T-helper 1 cell treated with Interleukin-12 subunit alpha and Interleukin-12 subunit beta and Interleukin-4 antibody, amounts not matched to agents 30 μg/mL and 1 μg/mL, for 36 hours (primary cell): ENCODE measurements around the gene GTF2E1.
"Not testable (repeated sequence)": the region's sequence is repeated elsewhere in the genome, so short reads cannot be mapped to it uniquely, and the experiment has no call there.

ENCODE experiments used
- H3K27ac Mint-ChIP-seq: one replicate; pipeline ENCODE4 v1.8.0; 2021; ENCODE audit warnings: mild to moderate bottlenecking, mixed read lengths
- H3K27me3 Mint-ChIP-seq: one replicate; pipeline ENCODE4 v1.8.0; 2021; ENCODE audit warnings: low read depth, mixed read lengths
- H3K36me3 Mint-ChIP-seq: one replicate; pipeline ENCODE4 v1.8.0; 2021; ENCODE audit warnings: low read depth, mixed read lengths
- H3K4me1 Mint-ChIP-seq: one replicate; pipeline ENCODE4 v1.8.0; 2021; ENCODE audit warnings: low read depth, mixed read lengths
- H3K4me3 Mint-ChIP-seq: one replicate; pipeline ENCODE4 v1.8.0; 2021; ENCODE audit warnings: mild to moderate bottlenecking, moderate library complexity, mixed read lengths
- H3K9me3 Mint-ChIP-seq: one replicate; pipeline ENCODE4 v1.8.0; 2021; ENCODE audit warnings: mixed read lengths

Gene GTF2E1

DNA sequence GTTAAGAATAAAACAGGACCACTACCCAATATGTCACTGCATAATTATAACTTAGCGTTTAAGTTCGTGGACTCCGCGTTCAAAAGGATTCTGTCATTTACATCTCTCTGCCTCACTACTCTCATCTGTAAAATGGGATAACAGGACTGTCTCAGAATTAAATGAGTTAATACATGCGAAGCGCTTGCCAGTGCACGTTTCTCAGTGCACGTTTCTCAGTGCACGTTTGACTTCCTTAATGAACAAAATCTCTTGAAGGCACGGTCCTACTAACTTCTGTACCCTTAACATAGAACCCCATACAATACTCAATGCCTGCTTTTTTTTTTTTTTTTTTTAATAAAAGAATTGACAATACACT lies 727 bp upstream of the GTF2E1 start:
- Mint-ChIP-seq H3K4me3 (peak overlapping the region; percentile 89), H3K27ac (peak overlapping the region; percentile 96), H3K27me3 (no peaks in the 10 kb centered on the region), H3K9me3 (peaks cover 6% of the 10 kb centered on the region), H3K4me1 (peaks cover 24% of the 10 kb centered on the region), H3K36me3 (peaks cover 13% of the 10 kb centered on the region)

DNA sequence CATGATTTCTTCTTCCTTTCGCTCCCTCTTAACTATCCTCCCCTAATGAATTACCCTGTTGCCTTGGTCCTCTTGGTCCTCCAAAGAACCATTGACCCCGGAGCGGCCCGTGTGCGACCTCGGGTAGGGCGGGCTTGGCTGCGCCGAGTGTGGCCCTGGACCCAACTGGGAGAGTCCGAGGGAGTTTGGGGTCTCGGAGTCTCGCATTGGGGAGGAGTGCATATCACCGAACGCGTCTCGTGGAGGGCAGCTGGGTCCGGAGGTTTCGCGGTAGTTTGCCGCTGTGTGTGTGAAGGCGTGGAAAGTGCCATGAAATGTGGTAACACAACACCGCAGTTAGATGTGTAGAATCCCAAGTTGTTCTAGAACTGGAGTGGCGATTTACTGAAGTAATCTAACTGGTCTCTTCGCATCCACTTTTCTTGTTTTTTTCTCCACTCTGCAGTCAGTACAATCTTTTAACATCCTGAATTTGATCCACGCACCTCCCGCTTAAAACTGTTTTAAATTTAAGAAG lies 363 bp downstream of the GTF2E1 start:
- Mint-ChIP-seq H3K27me3 (no peaks in the 10 kb centered on the region), H3K4me1 (peaks cover 24% of the 10 kb centered on the region), H3K9me3 (no peaks in the 10 kb centered on the region), H3K36me3 (peaks cover 3% of the 10 kb centered on the region), H3K27ac (peak overlapping the region; percentile 96), H3K4me3 (peak overlapping the region; percentile 89)

DNA sequence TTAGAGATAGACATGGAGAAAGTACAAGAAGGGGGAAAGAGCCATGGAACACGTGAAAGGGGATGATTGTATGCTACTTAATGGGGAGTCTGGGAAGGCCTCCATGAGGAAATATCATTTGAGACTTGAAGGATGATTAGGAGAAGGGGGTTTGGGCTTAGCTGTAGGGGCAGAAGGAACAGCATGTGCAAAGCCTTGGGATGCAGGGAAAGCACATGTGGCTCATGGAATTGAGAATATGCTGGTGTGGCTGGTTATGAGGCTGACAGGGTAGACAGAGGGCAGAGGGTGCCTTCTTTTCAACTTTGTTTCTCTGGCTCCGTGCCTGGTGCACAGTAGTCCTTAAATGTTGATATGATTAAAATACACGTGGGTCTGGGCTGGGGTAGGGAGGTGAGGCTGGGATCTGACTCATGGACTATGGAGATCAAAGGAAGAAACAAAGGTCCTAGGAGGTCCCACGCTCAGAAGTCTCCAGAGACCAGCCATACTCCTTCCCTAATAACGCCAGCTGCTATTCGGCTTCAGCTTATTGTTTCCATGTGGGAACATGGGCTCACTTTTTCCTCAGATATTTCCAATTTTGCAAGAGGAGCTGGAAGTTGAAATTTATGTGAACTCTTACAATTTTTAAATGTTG lies 1.1 kb downstream of the GTF2E1 start:
- peak overlapping the region; percentile 89 for H3K4me3 Mint-ChIP-seq

DNA sequence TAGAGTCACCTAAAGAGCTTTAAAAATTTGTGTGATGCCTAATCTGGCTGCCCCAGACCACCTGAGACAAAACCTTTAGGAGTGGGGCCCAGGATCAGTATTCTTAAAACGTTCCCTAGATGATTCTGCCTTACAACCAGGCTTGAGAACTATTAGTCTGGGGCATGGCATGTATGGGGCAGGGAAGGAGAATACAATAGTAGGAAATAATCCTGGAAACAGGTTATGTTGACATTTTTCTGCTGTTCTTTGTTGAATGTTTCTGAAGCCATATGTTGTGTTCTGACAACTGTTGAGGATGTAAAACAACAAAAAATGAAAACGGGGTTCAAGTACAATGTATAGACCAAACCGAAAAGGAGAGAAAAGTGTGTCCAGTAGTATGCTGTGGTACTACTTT lies 2.9 kb downstream of the GTF2E1 start:
- H3K36me3 Mint-ChIP-seq: peaks cover 7% of the 10 kb centered on the region
- H3K4me1 Mint-ChIP-seq: peaks cover 25% of the 10 kb centered on the region
- no peak overlapping the region for H3K27ac Mint-ChIP-seq
- no peaks in the 10 kb centered on the region for H3K9me3 Mint-ChIP-seq
- no peaks in the 10 kb centered on the region for H3K27me3 Mint-ChIP-seq
- no peak overlapping the region for H3K4me3 Mint-ChIP-seq

More for the DNA sequence above, 1.1 kb downstream of the GTF2E1 start:
- Mint-ChIP-seq H3K9me3 (no peaks in the 10 kb centered on the region), H3K27ac (peak overlapping the region; percentile 96), H3K36me3 (peaks cover 3% of the 10 kb centered on the region), H3K27me3 (no peaks in the 10 kb centered on the region), H3K4me1 (peaks cover 24% of the 10 kb centered on the region)

DNA sequence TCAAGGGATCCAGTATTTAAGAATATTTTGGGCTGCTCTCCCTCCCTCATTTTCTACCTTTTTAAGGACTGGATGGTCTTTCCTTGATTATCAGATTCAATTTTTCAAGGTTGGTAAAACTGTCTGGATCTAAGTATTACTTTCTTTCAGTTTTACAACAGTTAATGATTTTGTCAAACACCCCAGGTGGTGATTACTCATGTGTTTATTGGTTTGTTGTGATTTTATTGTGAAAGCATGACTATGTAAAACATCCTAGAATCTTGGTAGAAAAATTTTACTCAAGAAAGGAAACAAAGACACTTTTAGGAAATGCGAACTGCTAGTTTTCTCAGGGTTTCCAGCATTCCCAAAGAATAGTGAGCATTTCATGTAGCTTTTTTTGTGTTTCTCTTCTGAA lies 7.3 kb downstream of the GTF2E1 start:
- peaks cover 5% of the 10 kb centered on the region for H3K4me1 Mint-ChIP-seq
- no peaks in the 10 kb centered on the region for H3K9me3 Mint-ChIP-seq
- peaks cover 30% of the 10 kb centered on the region for H3K36me3 Mint-ChIP-seq

DNA sequence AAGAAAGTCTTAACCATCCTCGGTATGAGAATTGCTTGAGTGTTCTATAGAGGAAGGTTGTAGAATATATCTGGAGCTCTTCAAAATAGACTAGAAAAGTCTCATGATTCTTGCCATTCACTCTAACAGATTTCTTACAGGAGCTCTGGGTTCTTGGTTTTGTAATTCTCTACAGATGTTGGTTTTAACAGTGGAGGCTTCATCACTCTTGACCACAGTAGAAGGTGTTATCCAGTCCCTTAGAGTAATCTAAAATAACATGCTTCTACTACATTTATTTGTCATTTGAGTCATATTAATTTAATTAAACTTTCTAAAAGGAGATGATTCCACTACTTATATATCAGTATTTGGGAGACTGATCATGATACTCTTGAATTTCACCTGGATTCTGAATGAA lies 9.7 kb downstream of the GTF2E1 start:
- peaks cover 9% of the 10 kb centered on the region for H3K4me1 Mint-ChIP-seq
- no peaks in the 10 kb centered on the region for H3K27me3 Mint-ChIP-seq
- H3K36me3 Mint-ChIP-seq: peaks cover 38% of the 10 kb centered on the region

More for the DNA sequence above, 7.3 kb downstream of the GTF2E1 start:
- Mint-ChIP-seq H3K4me3 (no peak overlapping the region), H3K27ac (no peak overlapping the region), H3K27me3 (no peaks in the 10 kb centered on the region)

DNA sequence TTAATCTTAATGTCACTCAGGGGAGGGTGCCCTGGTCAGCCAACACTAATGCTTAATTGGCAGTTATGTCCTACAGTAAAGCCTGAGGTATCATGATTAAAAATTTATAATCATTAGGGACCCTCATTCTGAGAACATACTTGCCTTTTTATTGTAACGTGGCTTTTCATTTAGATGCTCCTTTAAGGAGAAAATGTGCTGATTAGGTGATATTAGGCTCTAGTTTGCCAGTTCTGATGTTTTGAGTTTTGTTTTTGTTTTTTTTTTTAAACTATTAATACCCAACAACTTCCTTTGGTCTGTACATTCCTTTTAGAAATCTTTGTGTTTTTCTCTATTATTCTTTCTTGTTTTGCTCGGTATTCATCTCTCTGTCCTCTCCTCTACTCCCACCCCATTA lies 10.3 kb downstream of the GTF2E1 start:
- H3K4me1 Mint-ChIP-seq: peaks cover 9% of the 10 kb centered on the region

More for the DNA sequence above, 9.7 kb downstream of the GTF2E1 start:
- no peak overlapping the region for H3K4me3 Mint-ChIP-seq
- H3K9me3 Mint-ChIP-seq: peaks cover 4% of the 10 kb centered on the region
- H3K27ac Mint-ChIP-seq: no peak overlapping the region

DNA sequence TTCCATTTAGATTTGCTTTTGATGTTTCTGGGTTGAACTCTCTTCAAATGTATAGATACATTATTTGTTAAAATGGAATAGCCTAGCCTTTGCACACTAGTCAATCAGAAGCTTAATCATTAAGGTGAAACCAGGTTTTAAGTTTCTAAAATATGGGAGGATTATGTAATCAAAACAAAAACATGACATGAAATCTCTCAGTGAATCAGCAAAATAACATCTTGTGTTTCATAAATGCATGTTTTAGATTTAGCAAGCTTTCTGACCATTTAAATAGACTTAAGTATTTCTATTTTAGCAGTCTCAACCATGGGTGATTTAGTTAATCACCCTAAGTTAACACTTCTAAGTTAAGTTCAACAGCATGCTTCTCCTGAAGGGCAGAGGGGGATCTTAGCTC lies 11.3 kb downstream of the GTF2E1 start:
- H3K9me3 Mint-ChIP-seq: peaks cover 4% of the 10 kb centered on the region
- no peaks in the 10 kb centered on the region for H3K27me3 Mint-ChIP-seq
- H3K36me3 Mint-ChIP-seq: peaks cover 45% of the 10 kb centered on the region
- no peak overlapping the region for H3K27ac Mint-ChIP-seq
- H3K4me1 Mint-ChIP-seq: peaks cover 12% of the 10 kb centered on the region
- no peak overlapping the region for H3K4me3 Mint-ChIP-seq

More for the DNA sequence above, 10.3 kb downstream of the GTF2E1 start:
- Mint-ChIP-seq H3K36me3 (peaks cover 39% of the 10 kb centered on the region), H3K27ac (no peak overlapping the region), H3K27me3 (no peaks in the 10 kb centered on the region), H3K9me3 (peaks cover 4% of the 10 kb centered on the region), H3K4me3 (no peak overlapping the region)

DNA sequence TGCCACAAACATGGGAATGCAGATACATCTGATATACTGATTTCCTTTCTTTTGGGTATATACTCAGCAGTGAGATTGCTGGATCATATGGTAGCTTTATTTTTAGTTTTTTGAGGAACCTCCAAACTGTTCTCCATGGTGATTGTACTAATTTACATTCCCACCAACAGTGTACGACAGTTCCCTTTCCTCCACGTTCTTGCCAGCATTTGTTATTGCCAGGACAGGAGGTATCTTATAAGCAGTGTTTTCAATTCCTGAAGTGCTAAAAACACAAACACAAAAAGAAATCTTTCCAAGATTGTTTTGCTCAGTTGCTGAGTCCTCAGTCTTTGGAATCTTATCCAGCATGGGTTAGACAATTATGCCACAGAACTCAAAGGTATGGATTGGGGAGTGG lies 13.5 kb downstream of the GTF2E1 start:
- H3K4me3 Mint-ChIP-seq: no peak overlapping the region
- H3K36me3 Mint-ChIP-seq: peaks cover 39% of the 10 kb centered on the region
- H3K27ac Mint-ChIP-seq: no peak overlapping the region
- H3K4me1 Mint-ChIP-seq: peaks cover 14% of the 10 kb centered on the region
- H3K9me3 Mint-ChIP-seq: peaks cover 4% of the 10 kb centered on the region
- H3K27me3 Mint-ChIP-seq: no peaks in the 10 kb centered on the region

DNA sequence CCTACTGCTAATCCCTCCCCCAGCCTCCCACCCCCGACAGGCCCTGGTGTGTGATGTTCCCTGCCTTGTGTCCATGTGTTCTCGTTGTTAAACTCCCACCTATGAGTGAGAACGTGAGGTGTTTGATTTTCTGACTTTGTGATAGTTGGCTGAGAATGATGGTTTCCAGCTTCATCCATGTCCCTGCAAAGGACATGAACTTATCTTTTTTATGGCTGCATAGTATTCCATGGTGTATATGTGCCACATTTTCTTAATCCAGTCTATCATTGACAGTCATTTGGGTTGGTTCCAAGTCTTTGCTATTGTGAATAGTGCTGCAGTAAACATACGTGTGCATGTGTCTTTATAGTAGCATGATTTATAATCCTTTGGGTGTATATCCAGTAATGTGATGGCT lies 16.0 kb downstream of the GTF2E1 start:
- Mint-ChIP-seq H3K4me1 (peaks cover 26% of the 10 kb centered on the region), H3K36me3 (peaks cover 26% of the 10 kb centered on the region)
- not testable (repeated sequence) for H3K27me3 Mint-ChIP-seq, H3K27ac Mint-ChIP-seq, H3K9me3 Mint-ChIP-seq, H3K4me3 Mint-ChIP-seq

DNA sequence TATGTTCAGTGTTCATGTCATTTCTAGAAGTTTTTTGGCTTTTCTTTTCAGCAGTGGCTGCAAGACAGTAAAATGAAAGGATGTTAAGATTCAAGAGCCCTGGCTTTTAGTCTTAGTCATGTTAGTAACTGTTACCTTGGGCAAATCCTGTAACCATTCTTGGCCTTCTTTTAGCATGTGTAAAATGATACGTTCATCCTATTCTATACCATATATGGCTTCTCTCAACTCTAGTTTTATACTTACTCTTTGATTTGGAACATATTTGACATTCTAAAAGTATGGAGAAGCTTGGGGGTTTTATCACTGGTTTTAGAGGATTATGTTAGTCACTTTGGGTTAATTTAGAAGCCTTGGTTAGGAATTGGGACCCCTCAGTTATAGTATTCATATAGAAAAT lies 20.1 kb downstream of the GTF2E1 start:
- Mint-ChIP-seq H3K4me1 (peaks cover 31% of the 10 kb centered on the region), H3K27ac (no peak overlapping the region), H3K36me3 (peaks cover 8% of the 10 kb centered on the region), H3K27me3 (no peaks in the 10 kb centered on the region), H3K9me3 (no peaks in the 10 kb centered on the region), H3K4me3 (no peak overlapping the region)

DNA sequence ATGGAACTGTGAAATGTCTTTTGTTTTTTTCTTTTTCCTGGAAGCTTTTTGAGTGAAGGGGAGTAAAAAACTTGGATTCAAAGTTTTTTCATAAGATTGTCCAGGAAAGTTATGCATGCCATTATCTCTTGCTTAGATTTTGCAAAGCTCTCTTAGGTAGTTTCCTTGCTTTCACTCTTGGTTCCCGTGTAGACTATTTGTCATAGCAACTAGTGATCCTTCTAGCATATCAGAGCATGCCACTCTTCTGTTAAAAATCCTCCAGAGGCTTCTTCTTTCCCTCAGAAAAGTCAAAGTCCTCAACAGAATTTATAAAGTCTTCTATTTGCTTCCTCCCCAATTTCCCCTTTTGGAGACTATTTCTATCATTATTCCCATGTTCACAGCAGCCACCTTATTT lies 21.1 kb downstream of the GTF2E1 start:
- Mint-ChIP-seq H3K4me1 (peaks cover 31% of the 10 kb centered on the region), H3K4me3 (no peak overlapping the region), H3K27ac (no peak overlapping the region), H3K9me3 (no peaks in the 10 kb centered on the region), H3K36me3 (peaks cover 4% of the 10 kb centered on the region), H3K27me3 (no peaks in the 10 kb centered on the region)

DNA sequence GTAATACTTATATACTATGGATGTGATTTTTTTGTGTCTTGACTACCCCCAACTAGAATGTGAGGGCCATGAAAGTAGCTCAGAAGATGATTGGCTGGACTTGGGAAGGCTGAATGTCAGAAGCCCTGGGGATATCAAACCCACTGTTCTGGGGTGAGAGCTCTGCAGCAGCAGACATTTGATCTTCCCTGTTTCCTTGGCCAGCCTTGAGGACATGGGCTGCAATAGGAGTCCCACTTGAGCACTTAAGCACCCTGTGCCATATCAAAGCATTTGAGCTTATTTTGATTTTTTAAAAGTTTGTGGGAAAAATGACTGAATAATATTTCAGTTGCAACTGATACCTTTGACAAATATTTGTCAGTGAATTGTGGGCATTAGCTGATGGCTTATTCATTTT lies 21.7 kb downstream of the GTF2E1 start:
- Mint-ChIP-seq H3K4me1 (peaks cover 29% of the 10 kb centered on the region), H3K36me3 (no peaks in the 10 kb centered on the region), H3K4me3 (no peak overlapping the region), H3K27ac (no peak overlapping the region), H3K9me3 (no peaks in the 10 kb centered on the region), H3K27me3 (no peaks in the 10 kb centered on the region)

DNA sequence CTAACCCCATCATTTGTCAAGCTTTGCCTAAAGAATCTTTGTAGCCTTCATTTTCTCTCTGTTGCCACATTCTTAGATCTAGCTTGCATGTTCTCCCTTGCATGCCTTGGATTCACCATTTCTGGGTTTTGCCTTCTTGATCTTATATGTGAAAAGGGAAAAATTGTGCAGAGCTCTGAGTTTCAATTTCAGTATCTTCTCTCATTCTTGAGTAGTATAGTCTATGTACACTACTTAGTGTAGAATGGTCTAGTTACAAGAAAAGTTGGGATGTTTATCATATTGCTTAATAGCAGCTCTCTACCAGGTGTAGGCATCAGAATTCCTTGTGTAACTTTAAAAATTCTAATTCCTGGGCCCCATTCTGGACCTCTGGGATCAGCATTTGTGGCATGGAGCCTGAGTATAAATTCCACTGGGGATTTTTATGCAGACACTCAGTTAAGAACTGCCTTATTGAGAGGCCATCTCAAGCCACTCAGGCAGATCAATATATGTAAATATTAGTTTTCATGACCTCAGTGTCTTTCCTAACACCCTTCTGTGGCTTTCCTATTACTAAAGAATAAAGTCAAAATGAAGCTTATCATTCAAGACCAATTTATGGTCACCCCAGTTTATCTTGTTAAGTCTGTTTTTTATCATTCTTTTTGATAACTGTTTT lies 23.4 kb downstream of the GTF2E1 start:
- Mint-ChIP-seq H3K27ac (no peak overlapping the region), H3K9me3 (no peaks in the 10 kb centered on the region), H3K4me1 (peaks cover 29% of the 10 kb centered on the region)

DNA sequence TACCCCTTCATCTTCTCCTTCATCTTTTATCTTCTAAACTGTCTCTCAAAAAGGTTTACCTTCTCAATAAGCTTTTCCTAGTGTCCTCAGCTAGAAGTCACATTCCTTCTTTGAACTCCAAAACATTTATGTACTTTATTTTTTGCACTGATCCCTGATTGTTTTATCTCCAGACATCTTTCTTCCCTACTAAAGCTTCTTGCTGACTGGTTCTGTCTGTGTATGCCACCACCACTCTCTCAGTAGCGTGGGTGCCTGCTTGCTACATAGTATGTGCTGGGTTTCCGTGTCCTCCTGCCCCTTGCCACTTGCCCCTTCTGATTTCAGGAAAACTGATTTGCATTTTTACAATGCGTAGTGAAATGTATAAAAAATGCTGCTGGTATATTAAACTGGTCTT lies 24.0 kb downstream of the GTF2E1 start:
- H3K4me1 Mint-ChIP-seq: peaks cover 27% of the 10 kb centered on the region
- peaks cover 4% of the 10 kb centered on the region for H3K36me3 Mint-ChIP-seq
- H3K9me3 Mint-ChIP-seq: no peaks in the 10 kb centered on the region
- no peak overlapping the region for H3K4me3 Mint-ChIP-seq
- H3K27ac Mint-ChIP-seq: no peak overlapping the region
- H3K27me3 Mint-ChIP-seq: no peaks in the 10 kb centered on the region

More for the DNA sequence above, 23.4 kb downstream of the GTF2E1 start:
- Mint-ChIP-seq H3K27me3 (no peaks in the 10 kb centered on the region), H3K36me3 (peaks cover 2% of the 10 kb centered on the region), H3K4me3 (no peak overlapping the region)
